Measurements from ENCODE around the gene BLOC1S6. TPM values are rescaled to one million over a fixed set of nuclear protein-coding genes. Genes with fewer than 3 reads are reported as not detected.

Gene BLOC1S6
- total and polyA plus RNA-seq, 2 of the 8 experiments (the other 6 are each of a cell fraction or from before 2014, with no cell fraction given), result 4.5 to 28.8 TPM

DNA sequence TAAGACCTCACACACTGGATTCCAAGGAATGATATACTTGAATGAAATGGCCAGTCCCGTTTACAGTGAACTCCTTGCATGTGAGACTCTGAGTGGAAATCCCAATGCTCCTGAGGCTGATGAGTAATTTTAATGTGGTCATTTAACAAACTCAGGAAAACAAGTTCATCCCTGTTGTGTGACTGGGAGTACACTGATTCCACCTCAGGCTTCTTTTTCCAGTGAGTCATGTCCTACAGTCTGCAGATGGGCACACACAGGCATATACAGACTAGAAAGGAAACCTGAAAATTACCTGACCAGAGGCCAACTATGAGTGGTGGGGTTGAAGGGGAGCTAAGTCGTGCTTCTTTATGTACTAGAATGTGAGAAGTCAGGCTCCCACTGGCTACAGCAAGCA lies 53.4 kb downstream of the BLOC1S6 start:
- TF ChIP-seq CHD1 (IDR thresholded peaks at IDR 0.05; ENCODE audit: low read depth, low read length) (no peak), PHF8 (conservative IDR thresholded peaks at IDR 0.05; ENCODE audit: low read depth, low read length) (no peak), EP300 (IDR thresholded peaks at IDR 0.05; ENCODE audit: borderline replicate concordance in 1 of 2, low read depth in 2 of 2, low read length in 2 of 2) (no peak), POU5F1 (IDR thresholded peaks at IDR 0.05; ENCODE audit: low read depth, low read length) (no peak), RFX5 (IDR thresholded peaks at IDR 0.05; ENCODE audit: borderline replicate concordance, low read depth, low read length) (no peak)
- TF ChIP-seq, protein P1, sequence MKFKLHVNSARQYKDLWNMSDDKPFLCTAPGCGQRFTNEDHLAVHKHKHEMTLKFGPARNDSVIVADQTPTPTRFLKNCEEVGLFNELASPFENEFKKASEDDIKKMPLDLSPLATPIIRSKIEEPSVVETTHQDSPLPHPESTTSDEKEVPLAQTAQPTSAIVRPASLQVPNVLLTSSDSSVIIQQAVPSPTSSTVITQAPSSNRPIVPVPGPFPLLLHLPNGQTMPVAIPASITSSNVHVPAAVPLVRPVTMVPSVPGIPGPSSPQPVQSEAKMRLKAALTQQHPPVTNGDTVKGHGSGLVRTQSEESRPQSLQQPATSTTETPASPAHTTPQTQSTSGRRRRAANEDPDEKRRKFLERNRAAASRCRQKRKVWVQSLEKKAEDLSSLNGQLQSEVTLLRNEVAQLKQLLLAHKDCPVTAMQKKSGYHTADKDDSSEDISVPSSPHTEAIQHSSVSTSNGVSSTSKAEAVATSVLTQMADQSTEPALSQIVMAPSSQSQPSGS (IDR thresholded peaks at IDR 0.05; ENCODE audit: low read length), result no peak
- no peaks in the 10 kb centered on the region for H4K20me1 ChIP-seq (replicated peaks in 1 of 2; ENCODE audit: control insufficient read depth in 1 of 2, insufficient read depth in 2 of 2, low read length in 2 of 2)
- no peak overlapping the region for H2BK12ac ChIP-seq (ENCODE audit: low read depth, low read length)
- no peak overlapping the region for H4K91ac ChIP-seq (replicated peaks; ENCODE audit: insufficient read length, low read length)
- H3K27me3 ChIP-seq (replicated peaks in 1 of 4; ENCODE audit: control insufficient read depth in 3 of 4, extremely low read depth in 1 of 4, insufficient read depth in 3 of 4, low read length in 3 of 4), result peaks cover 0 to 9% (median 5%) of the 10 kb centered on the region in 4 experiments; a peak in 6 of 7 replicates
- H4K8ac ChIP-seq (ENCODE audit: extremely low read depth, insufficient read depth, low read length), result no peak overlapping the region
- no peak overlapping the region for H3K27ac ChIP-seq (ENCODE audit: low read depth, low read length)
- H2BK20ac ChIP-seq (ENCODE audit: low read length), result no peak overlapping the region
- H3K4me3 ChIP-seq (ENCODE audit: extremely low read depth in 1 of 4, insufficient read depth in 2 of 4, low read depth in 3 of 4, low read length in 4 of 4), result no peak overlapping the region
- no peaks in the 10 kb centered on the region for H3K79me2 ChIP-seq (ENCODE audit: control insufficient read depth in 1 of 2, insufficient read depth in 2 of 2, low read length in 2 of 2)
- H3K23me2 ChIP-seq (ENCODE audit: low read depth, low read length), result no peaks in the 10 kb centered on the region
- ChIA-PET POLR2A (ENCODE audit: partially characterized antibody) (no interaction called here), CTCF (ENCODE audit: partially characterized antibody) (interaction anchor here (1.0 to 2.1 kb wide), 5 partner anchors 10 to 183 kb away, joined by 3 to 6 read pairs (median 4); no protein-coding TSS in a partner anchor)
- FAIRE-seq (no peak), DNase-seq (ENCODE audit: low read depth in 1 of 2, low spot score in 2 of 2) (no peak)
- no peak overlapping the region for H4K5ac ChIP-seq (ENCODE audit: insufficient read length, low read depth, low read length)
- H2BK120ac ChIP-seq (replicated peaks; ENCODE audit: low read depth, low read length), result no peak overlapping the region
- no peak overlapping the region for H2AK5ac ChIP-seq (ENCODE audit: low read depth, low read length)
- H2AFZ ChIP-seq (ENCODE audit: low read length), result no peak overlapping the region
- no peak overlapping the region for H3K56ac ChIP-seq (replicated peaks; ENCODE audit: insufficient read length, low read depth, low read length)
- no peak overlapping the region for H3K23ac ChIP-seq (ENCODE audit: insufficient read length)
- H3K36me3 ChIP-seq (ENCODE audit: control insufficient read depth in 2 of 4, insufficient read depth in 4 of 4, low read length in 3 of 4), result no peaks in the 10 kb centered on the region
- no peaks in the 10 kb centered on the region for H3K79me1 ChIP-seq (ENCODE audit: low read depth, low read length)
- H3K4ac ChIP-seq (replicated peaks; ENCODE audit: insufficient read length, low read depth, low read length), result no peak overlapping the region
- no peaks in the 10 kb centered on the region for H3K4me1 ChIP-seq (replicated peaks in 1 of 4; ENCODE audit: control insufficient read depth in 3 of 4, insufficient read depth in 4 of 4, low read length in 3 of 4)
- no peak overlapping the region for H3K18ac ChIP-seq (ENCODE audit: extremely low read depth, low read length)
- H3K14ac ChIP-seq (ENCODE audit: insufficient read length), result no peak overlapping the region
- H3K9ac ChIP-seq (replicated peaks in 1 of 4; ENCODE audit: extremely low read depth in 1 of 4, low read depth in 3 of 4, low read length in 3 of 4), result no peak overlapping the region
- H3K9me3 ChIP-seq (ENCODE audit: insufficient read depth in 2 of 2, low read depth in 1 of 2, low read length in 1 of 2), result no peaks in the 10 kb centered on the region
- no peak overlapping the region for H3K4me2 ChIP-seq (ENCODE audit: insufficient read depth in 1 of 2, low read depth in 2 of 2, low read length in 2 of 2)
- no peak overlapping the region for H2BK5ac ChIP-seq (ENCODE audit: low read depth, low read length)
- 67% methylated on average over 2 of the region's 2 CpGs; no CpG with 5 or more reads in 1 of the 2 experiments for WGBS, 2 experiments (ENCODE audit: extremely low coverage in 1 of 2, insufficient coverage in 1 of 2, insufficient read length in 1 of 2, insufficient replicate concordance in 2 of 2, low coverage in 1 of 2, low lambda C conversion rate in 2 of 2, missing lambda C conversion rate in 1 of 2)
- H2BK15ac ChIP-seq (ENCODE audit: low read length), result no peak overlapping the region

Data from H1 (cell line).